Measurements from ENCODE around the gene NHSL2. TPM values are rescaled to one million over a fixed set of nuclear protein-coding genes. Genes with fewer than 3 reads are reported as not detected.

Gene NHSL2
- total RNA-seq, 1 donor from 2014 or later = 11.3 TPM

- no peak overlapping the region for H3K4me3 Mint-ChIP-seq
- H3K4me1 Mint-ChIP-seq (ENCODE audit: unreplicated experiment) = no peaks in the 10 kb centered on the region
- H3K36me3 Mint-ChIP-seq = no peaks in the 10 kb centered on the region
- no peak overlapping the region for H3K27ac Mint-ChIP-seq
- no peaks in the 10 kb centered on the region for H3K9me3 Mint-ChIP-seq
- no peak for DNase-seq (ENCODE audit: extremely low spot score, unreplicated experiment)
- peaks cover 20% of the 10 kb centered on the region for H3K27me3 Mint-ChIP-seq
- TF ChIP-seq CTCF (conservative IDR thresholded peaks at IDR 0.05) = no peak
These were observed 2.3 kb upstream of the NHSL2 start for GRCh38 chrX:71908387-71908786.

- DNase-seq (ENCODE audit: extremely low spot score, unreplicated experiment) = no peak
- no peaks in the 10 kb centered on the region for H3K9me3 Mint-ChIP-seq
- TF ChIP-seq CTCF (conservative IDR thresholded peaks at IDR 0.05) = peak; percentile 37
- peaks cover 26% of the 10 kb centered on the region for H3K27me3 Mint-ChIP-seq
- H3K36me3 Mint-ChIP-seq = no peaks in the 10 kb centered on the region
- peak overlapping the region; percentile 85 for H3K4me3 Mint-ChIP-seq
- H3K27ac Mint-ChIP-seq = no peak overlapping the region
- H3K4me1 Mint-ChIP-seq (ENCODE audit: unreplicated experiment) = peaks cover 3% of the 10 kb centered on the region
These were observed 689 bp upstream of the NHSL2 start for GRCh38 chrX:71909956-71910355.

GRCh38 chrX:71910986-71911730, 513 bp downstream of the NHSL2 start:
- Mint-ChIP-seq H3K9me3 (no peaks in the 10 kb centered on the region), H3K36me3 (no peaks in the 10 kb centered on the region), H3K4me1 (ENCODE audit: unreplicated experiment) (peaks cover 7% of the 10 kb centered on the region), H3K27me3 (peaks cover 26% of the 10 kb centered on the region), H3K27ac (no peak overlapping the region), H3K4me3 (peak overlapping the region; percentile 82)
- DNase-seq (ENCODE audit: extremely low spot score, unreplicated experiment) = no peak
- peak; percentile 72 for TF ChIP-seq CTCF (conservative IDR thresholded peaks at IDR 0.05)

- H3K27ac Mint-ChIP-seq = no peak overlapping the region
- peaks cover 7% of the 10 kb centered on the region for H3K4me1 Mint-ChIP-seq (ENCODE audit: unreplicated experiment)
- no peak for TF ChIP-seq CTCF (conservative IDR thresholded peaks at IDR 0.05)
- H3K4me3 Mint-ChIP-seq = peak overlapping the region; percentile 82
- peaks cover 26% of the 10 kb centered on the region for H3K27me3 Mint-ChIP-seq
- no peaks in the 10 kb centered on the region for H3K9me3 Mint-ChIP-seq
- DNase-seq (ENCODE audit: extremely low spot score, unreplicated experiment) = no peak
- no peaks in the 10 kb centered on the region for H3K36me3 Mint-ChIP-seq
These were observed 1.0 kb downstream of the NHSL2 start for GRCh38 chrX:71911731-71912050.

GRCh38 chrX:71912156-71912555, 1.5 kb downstream of the NHSL2 start:
- no peak for TF ChIP-seq CTCF (conservative IDR thresholded peaks at IDR 0.05)
- peaks cover 7% of the 10 kb centered on the region for H3K4me1 Mint-ChIP-seq (ENCODE audit: unreplicated experiment)
- DNase-seq (ENCODE audit: extremely low spot score, unreplicated experiment) = no peak
- H3K27me3 Mint-ChIP-seq = peaks cover 26% of the 10 kb centered on the region
- H3K4me3 Mint-ChIP-seq = peak overlapping the region; percentile 82
- no peaks in the 10 kb centered on the region for H3K9me3 Mint-ChIP-seq
- no peaks in the 10 kb centered on the region for H3K36me3 Mint-ChIP-seq
- H3K27ac Mint-ChIP-seq = no peak overlapping the region
